NCI-H526 treated with DMSO at 0.1 percent for 48 hours (cell line): Measurements from ENCODE around the gene EMC8.

Experiments used
- DNase-seq: peaks from one replicate; lab custom pipeline; 2025; lab: John Stamatoyannopoulos, UW

Gene EMC8

GRCh38 chr16:85784813-85785212 is 14.5 kb downstream of the EMC8 start:
- no peak for DNase-seq

- no peak for DNase-seq
Observed at GRCh38 chr16:85783441-85783840, 15.9 kb downstream of the EMC8 start.

DNA sequence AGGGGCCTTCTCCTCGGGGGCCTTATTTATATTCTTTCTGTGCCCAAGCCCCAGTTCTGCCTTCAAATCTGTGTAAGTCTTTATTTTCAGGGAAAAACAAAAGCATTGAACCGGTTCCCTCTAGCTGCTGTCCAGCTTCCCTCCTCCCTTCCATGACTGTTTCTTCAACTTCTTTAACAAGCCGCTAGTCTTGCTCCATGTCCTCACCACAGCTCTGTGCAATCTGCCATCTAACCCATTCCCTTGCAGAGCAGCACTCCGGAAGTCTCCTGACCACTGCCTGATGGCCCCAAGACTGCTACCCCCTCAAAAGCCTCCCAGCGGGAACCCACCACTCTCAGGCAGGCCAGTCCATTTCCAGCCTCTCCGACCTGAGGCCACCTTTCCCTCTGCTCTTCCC is 16.9 kb downstream of the EMC8 start:
- DNase-seq: no peak

DNA sequence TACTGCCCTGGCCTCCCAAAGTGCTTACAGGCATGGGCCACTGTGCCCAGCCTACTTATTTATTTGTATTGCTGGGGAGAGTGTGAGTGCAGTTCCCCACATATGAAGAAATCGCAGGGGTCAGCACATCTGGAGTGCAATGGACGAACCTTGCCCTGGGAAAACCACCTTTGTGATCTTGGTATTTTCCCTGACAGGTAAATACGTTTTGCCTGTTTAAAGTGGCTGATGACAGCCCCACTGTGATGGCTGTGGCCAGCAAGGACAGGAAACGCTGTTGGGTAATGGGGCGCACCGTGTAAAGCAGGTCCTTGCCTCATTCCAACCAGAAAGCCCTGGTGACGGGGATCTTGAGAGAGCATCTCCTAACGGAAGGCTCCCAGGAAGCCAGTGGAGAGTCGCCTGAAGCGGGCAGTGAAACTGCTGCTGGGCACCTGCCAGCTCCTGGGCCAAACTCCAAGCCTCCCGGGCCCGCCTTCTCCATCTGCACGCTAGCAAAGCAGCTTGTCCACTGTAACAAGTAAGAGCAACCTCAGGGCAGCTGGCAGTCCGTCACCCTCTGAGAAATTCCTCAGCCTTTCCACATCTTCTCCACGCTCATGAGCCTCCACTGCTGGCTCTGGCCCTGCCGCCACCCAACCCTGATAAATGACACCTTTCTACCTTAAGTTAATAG is 17.5 kb downstream of the EMC8 start:
- no peak for DNase-seq

GRCh38 chr16:85781156-85781555 is 18.2 kb downstream of the EMC8 start:
- DNase-seq: no peak

GRCh38 chr16:85780281-85780680 is 19.1 kb downstream of the EMC8 start:
- no peak for DNase-seq

DNA sequence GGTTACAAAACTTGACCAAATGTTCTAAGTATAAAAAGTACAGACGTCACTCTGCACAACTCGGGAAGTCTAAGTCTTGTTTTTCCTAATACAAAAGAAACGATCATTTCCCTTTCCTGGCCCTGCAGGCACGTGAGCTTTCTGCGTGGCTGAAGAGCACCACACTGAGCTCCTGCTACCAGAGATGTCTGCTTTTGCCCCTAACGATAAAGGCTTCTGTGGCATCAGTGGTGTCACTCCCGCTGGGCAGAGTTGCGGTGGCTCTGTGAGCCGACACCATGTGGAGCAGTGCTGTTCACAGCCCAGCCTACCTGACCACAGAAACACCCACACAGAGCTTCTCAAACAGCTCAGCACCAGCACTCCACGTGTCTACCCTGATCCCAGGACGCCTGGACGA is 20.5 kb downstream of the EMC8 start:
- DNase-seq: no peak

GRCh38 chr16:85777583-85778310 is 21.6 kb downstream of the EMC8 start:
- DNase-seq: no peak

DNA sequence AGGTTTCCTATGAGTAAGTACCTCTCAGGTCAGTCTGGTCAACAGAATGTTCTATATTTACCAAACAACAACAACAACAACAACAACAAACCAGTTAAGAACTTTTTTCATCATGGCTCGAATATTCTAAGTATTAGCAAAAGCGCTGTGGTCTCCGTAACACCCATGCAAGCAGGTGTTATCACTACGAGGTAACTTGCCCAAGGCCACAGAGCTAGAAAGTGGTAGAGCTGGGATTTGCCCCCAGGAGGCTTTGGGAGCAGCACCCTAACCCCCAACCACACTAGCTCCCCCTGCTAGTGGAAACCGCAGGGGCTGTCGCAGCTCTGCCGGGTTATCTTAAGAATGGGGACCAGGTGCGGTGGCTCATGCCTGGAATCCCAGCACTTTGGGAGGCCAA is 24.5 kb downstream of the EMC8 start:
- no peak for DNase-seq

- no peak for DNase-seq
Observed at GRCh38 chr16:85774136-85774535, 25.2 kb downstream of the EMC8 start.

- DNase-seq: no peak
Observed at GRCh38 chr16:85773044-85773443, 26.3 kb downstream of the EMC8 start.

GRCh38 chr16:85770741-85771140 is 28.6 kb downstream of the EMC8 start:
- DNase-seq: no peak

GRCh38 chr16:85768199-85768598 is 31.1 kb downstream of the EMC8 start:
- no peak for DNase-seq

DNA sequence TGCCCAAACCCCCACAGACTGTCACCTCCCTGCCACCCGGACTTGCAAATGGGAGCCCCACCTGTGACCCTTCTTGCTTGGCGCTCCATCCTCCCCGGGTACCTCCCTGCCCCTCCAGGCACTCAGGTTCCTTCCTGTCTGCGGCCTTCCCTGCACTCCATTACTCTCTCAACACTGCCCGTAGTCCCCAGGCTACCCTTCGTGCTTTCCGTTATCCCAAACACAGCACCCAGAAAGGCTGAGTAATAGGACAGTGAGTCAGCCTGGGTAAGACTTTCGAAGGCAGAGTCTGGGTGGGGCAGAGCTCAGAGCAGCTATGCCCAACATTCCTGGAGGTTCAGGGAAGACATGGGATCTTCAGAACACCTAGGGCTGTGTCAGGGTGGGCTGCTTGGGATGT is 31.8 kb downstream of the EMC8 start:
- DNase-seq: no peak

- DNase-seq: no peak
Observed at GRCh38 chr16:85765767-85766166, 33.6 kb downstream of the EMC8 start.

- DNase-seq: no peak
Observed at GRCh38 chr16:85765211-85765610, 34.1 kb downstream of the EMC8 start.

DNA sequence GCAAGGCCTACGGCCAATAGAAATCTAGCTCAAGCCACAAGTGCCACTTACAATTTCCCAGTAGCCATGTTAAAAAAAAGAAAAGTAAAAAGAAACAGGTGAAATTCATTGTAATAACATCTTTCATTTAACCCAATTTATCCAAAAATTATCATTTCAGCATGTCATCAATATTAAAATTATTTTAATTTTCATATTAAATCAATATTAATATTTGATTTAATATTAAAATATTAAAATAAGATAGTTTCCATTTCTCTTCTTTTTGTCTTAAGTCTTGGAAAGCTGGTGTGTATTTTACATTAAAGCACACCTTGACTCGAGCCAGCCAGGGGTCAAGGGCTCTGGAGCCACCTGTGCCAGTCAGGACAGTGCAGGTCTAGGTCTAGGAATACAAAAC is 35.7 kb downstream of the EMC8 start:
- DNase-seq: no peak

DNA sequence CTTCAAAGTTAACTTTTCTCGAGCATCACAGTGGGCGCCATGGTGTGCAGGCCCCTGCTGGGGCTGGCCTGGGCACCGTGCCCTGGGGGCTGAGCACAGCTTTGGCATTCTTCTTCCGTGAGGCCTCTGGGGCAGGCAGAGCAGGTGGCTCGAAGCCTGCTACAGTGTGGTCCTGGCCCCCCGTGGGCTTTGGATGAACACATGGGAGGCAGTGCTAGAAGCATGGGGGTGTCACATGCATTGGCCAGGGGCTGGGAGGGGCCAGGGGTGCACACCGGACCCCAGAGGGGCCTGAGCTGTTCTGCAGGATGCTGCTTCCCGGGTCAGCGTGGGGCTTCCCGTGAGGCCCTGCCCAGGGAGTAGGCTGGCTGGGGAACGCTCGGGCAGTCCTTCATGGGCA is 36.4 kb downstream of the EMC8 start:
- no peak for DNase-seq

DNA sequence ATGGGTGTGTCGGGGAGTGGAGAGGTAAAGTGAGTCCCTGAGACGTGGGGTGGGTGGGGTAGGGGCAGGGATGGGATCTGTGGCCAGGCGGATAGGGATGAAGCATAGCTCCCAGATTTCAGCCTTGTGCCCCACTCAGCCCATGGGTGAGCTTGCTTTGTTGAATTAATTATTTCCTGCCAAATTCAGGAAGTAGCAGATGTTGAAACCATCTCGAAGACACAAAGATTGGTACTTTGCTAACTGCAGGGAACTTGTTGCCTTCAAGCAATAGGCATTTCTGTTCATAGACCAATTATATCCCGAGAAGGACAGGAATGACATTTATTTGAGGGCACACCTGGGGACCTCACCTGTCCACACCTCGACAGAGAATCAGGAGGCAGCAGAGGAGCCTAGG is 37.5 kb downstream of the EMC8 start:
- DNase-seq: no peak

DNA sequence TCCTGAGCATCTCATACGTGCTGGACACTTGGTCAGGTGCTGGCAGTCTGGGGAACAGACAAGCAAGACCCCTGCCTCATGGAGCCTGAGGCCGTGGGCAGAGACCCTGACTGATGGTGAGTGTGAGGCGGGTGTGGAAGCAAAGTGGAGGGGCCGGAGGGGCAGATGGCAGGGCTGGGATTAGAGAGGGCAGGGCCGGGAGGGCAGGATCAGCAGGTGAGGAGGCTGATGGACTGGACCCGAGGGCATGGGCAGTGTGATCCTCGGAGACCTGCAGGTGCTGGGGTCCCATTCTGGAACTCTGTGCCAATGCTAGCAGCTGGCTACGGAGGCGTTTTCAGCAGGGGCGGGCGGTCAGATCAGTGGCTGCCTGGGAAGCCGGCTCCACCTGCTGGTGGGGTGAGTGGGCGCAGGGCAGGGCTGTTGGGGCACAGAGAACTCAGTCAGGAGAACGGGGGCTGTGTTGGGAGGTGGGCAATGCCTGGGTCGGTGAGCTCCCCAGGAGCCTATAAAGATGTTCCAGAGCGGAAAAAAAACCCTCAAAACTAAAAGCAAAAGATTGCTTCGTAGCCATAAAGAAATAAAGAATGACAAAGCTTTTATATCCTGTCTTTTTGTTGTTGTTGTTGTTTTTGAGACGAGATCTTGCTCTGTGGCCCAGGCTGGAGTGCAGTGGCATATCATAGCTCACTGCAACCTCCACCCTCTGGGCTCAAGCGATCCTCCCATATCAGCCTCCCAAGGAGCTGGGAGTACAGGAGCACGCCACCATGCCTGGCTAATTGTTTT is 39.5 kb downstream of the EMC8 start:
- DNase-seq: no peak

DNA sequence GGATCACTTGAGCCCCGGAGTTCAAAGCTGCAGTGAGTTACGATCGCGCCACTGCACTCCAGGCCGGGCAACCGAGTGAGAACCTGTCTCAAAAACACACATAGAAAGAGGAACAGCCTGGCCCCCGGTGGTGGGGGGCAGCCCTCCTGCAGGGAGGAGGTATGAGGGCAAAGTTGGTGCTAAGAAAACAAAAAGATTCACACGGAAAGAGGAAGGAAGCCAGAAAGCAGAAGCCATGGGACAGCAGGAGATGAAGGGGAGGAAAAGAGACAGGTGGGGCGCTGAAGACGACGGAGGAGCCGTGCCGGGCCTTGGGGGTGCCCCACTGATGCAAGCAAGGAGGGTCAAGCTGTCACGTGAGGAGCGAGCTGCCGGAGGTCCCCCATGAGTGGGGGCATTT is 40.2 kb downstream of the EMC8 start:
- no peak for DNase-seq

GRCh38 chr16:85757341-85757822 is 42.0 kb downstream of the EMC8 start:
- no peak for DNase-seq
